ENCODE measurements around the gene EFNA4. TPM values are rescaled to one million over a fixed set of nuclear protein-coding genes. Genes with fewer than 3 reads are reported as not detected.

The EFNA4 gene
- total and polyA plus RNA-seq, 9 of the 15 experiments (the other 6 are each of a cell fraction or from before 2014, with no cell fraction given): 0.68 to 7.4 (median 6.1) TPM

DNA sequence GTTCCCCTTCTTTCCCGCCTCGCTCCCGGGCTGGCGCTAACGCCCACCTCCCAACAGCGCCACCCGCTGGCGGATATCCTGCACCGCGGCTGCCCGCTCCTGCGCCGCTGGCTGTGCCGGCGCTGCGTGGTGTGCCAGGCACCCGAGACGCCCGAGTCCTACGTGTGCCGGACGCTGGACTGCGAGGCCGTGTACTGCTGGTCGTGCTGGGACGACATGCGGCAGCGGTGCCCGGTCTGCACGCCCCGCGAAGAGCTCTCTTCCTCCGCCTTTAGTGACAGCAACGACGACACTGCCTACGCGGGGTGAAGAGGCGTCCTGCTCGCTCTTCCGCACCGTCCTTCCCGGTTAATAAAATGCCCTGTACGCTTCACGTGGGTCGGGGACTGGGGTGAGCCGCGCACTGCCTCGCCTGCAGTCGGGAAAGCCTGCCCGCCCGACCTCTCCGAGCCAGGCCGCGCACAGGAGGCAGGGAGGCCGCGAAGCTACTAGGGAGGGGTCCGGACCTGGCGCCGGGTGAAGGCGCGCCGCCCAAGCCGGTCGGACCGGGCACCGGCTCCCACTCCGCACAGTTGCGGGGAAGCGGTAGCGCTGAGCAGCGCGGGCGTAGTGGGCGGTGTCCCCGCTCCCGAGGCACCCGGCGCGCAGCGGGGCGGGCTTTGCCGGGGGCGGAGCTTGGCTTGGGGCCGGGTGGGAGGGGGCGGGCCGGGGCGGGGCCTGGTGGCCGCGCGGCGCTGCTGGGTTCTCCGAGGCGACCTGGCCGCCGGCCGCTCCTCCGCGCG is 12.8 kb upstream of the EFNA4 start, which contains the start of gene ADAM15 (continued):
- TF ChIP-seq, protein P1, sequence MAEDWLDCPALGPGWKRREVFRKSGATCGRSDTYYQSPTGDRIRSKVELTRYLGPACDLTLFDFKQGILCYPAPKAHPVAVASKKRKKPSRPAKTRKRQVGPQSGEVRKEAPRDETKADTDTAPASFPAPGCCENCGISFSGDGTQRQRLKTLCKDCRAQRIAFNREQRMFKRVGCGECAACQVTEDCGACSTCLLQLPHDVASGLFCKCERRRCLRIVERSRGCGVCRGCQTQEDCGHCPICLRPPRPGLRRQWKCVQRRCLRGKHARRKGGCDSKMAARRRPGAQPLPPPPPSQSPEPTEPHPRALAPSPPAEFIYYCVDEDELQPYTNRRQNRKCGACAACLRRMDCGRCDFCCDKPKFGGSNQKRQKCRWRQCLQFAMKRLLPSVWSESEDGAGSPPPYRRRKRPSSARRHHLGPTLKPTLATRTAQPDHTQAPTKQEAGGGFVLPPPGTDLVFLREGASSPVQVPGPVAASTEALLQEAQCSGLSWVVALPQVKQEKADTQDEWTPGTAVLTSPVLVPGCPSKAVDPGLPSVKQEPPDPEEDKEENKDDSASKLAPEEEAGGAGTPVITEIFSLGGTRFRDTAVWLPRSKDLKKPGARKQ (CRISPR knock-in tag; IDR thresholded peaks at IDR 0.05): no peak
- TF ChIP-seq ZSCAN32 (CRISPR knock-in tag; IDR thresholded peaks at IDR 0.05) (no peak), CREM (IDR thresholded peaks at IDR 0.05; ENCODE audit: low read depth) (peak; percentile 65), ZNF133 (CRISPR knock-in tag; IDR thresholded peaks at IDR 0.05) (no peak), RFX1 (IDR thresholded peaks at IDR 0.05) (no peak), XRCC3 (IDR thresholded peaks at IDR 0.05) (no peak), ZNF146 (CRISPR knock-in tag; IDR thresholded peaks at IDR 0.05; ENCODE audit: unreplicated experiment) (no peak), NFATC3 (IDR thresholded peaks at IDR 0.05) (no peak), MCM2 (IDR thresholded peaks at IDR 0.05; ENCODE audit: low read depth) (no peak), SRF (CRISPR knock-in tag; IDR thresholded peaks at IDR 0.05) (no peak), MAFF (IDR thresholded peaks at IDR 0.05; ENCODE audit: low read length) (no peak), MTA3 (IDR thresholded peaks at IDR 0.05; ENCODE audit: borderline replicate concordance) (peak; percentile 92), ZKSCAN8 (CRISPR knock-in tag; IDR thresholded peaks at IDR 0.05) (no peak), GATA2 (CRISPR knock-in tag; IDR thresholded peaks at IDR 0.05) (no peak), NUFIP1 (IDR thresholded peaks at IDR 0.05; ENCODE audit: partially characterized antibody) (no peak), WHSC1 (IDR thresholded peaks at IDR 0.05; ENCODE audit: low read length) (no peak), FOXA1 (IDR thresholded peaks at IDR 0.05; ENCODE audit: borderline replicate concordance) (no peak), NELFE (IDR thresholded peaks at IDR 0.05; ENCODE audit: insufficient read depth, insufficient read length) (no peak)
- TF ChIP-seq, protein P2, sequence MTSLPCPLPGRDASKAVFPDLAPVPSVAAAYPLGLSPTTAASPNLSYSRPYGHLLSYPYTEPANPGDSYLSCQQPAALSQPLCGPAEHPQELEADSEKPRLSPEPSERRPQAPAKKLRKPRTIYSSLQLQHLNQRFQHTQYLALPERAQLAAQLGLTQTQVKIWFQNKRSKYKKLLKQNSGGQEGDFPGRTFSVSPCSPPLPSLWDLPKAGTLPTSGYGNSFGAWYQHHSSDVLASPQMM (CRISPR knock-in tag; IDR thresholded peaks at IDR 0.05): no peak
- TF ChIP-seq, protein P3, sequence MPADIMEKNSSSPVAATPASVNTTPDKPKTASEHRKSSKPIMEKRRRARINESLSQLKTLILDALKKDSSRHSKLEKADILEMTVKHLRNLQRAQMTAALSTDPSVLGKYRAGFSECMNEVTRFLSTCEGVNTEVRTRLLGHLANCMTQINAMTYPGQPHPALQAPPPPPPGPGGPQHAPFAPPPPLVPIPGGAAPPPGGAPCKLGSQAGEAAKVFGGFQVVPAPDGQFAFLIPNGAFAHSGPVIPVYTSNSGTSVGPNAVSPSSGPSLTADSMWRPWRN (IDR thresholded peaks at IDR 0.05; ENCODE audit: low read depth): no peak
- TF ChIP-seq, protein P4, sequence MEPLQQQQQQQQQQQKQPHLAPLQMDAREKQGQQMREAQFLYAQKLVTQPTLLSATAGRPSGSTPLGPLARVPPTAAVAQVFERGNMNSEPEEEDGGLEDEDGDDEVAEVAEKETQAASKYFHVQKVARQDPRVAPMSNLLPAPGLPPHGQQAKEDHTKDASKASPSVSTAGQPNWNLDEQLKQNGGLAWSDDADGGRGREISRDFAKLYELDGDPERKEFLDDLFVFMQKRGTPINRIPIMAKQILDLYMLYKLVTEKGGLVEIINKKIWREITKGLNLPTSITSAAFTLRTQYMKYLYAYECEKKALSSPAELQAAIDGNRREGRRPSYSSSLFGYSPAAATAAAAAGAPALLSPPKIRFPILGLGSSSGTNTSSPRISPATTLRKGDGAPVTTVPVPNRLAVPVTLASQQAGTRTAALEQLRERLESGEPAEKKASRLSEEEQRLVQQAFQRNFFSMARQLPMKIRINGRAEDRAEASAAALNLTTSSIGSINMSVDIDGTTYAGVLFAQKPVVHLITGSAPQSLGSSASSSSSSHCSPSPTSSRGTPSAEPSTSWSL (CRISPR knock-in tag; IDR thresholded peaks at IDR 0.05; ENCODE audit: borderline replicate concordance): no peak
- TF ChIP-seq, protein P5, sequence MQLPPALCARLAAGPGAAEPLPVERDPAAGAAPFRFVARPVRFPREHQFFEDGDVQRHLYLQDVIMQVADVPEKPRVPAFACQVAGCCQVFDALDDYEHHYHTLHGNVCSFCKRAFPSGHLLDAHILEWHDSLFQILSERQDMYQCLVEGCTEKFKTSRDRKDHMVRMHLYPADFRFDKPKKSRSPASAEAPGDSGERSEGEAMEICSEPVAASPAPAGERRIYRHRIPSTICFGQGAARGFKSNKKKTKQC (CRISPR knock-in tag; IDR thresholded peaks at IDR 0.05): peak; percentile 83; the same call in 1 of the 2 replicates
- TF ChIP-seq, protein P6, sequence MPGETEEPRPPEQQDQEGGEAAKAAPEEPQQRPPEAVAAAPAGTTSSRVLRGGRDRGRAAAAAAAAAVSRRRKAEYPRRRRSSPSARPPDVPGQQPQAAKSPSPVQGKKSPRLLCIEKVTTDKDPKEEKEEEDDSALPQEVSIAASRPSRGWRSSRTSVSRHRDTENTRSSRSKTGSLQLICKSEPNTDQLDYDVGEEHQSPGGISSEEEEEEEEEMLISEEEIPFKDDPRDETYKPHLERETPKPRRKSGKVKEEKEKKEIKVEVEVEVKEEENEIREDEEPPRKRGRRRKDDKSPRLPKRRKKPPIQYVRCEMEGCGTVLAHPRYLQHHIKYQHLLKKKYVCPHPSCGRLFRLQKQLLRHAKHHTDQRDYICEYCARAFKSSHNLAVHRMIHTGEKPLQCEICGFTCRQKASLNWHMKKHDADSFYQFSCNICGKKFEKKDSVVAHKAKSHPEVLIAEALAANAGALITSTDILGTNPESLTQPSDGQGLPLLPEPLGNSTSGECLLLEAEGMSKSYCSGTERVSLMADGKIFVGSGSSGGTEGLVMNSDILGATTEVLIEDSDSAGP (CRISPR knock-in tag; IDR thresholded peaks at IDR 0.05): no peak

Measured in K562 (cell line).